Left ventricle myocardium inferior (tissue), 1 donor: ENCODE results near the gene MTMR1. TPM values are rescaled to one million over a fixed set of nuclear protein-coding genes. Genes with fewer than 3 reads are reported as not detected.

Experiments used
- DNase-seq: peaks from one replicate; pipeline ENCODE4 v3.0.0-alpha.2; 2020
- H3K27ac ChIP-seq: fragments of 200-600 bp; replicated peaks from 2 replicates; pipeline ENCODE4 v1.8.0; 2021
- H3K27me3 ChIP-seq: fragments of 200-600 bp; 2 replicates; pipeline ENCODE4 v1.8.0; 2021; ENCODE audit warnings: low read depth
- H3K36me3 ChIP-seq: fragments of 200-600 bp; 2 replicates; pipeline ENCODE4 v1.8.0; 2021
- H3K4me1 ChIP-seq: fragments of 200-600 bp; 2 replicates; pipeline ENCODE4 v1.8.0; 2021
- H3K4me3 ChIP-seq: fragments of 200-600 bp; 2 replicates; pipeline ENCODE4 v1.8.0; 2021; ENCODE audit warnings: mild to moderate bottlenecking, moderate library complexity
- H3K9me3 ChIP-seq: fragments of 200-600 bp; replicated peaks from 2 replicates; pipeline ENCODE4 v1.8.0; 2021
- intact Hi-C: fragments of 100-400 bp; cut with micrococcal nuclease; formaldehyde crosslinking; loops from one replicate; pipeline ENCODE4 v1.11.0; 2022
- total RNA-seq: library from RNA; stranded (reverse); fragmentation: NEBNext Ultra II Directional; extraction: Animal tissue kit (Norgen Biotek cat#: 25700); gene quantifications from one replicate; pipeline ENCODE4 v1.2.1, GENCODE V29; 2021
- TF ChIP-seq, protein P1 (sequence below): fragments of 200-600 bp; IDR thresholded peaks from 2 replicates; pipeline ENCODE4 v1.8.0; 2021; ENCODE audit warnings: antibody characterized with exemption, mild to moderate bottlenecking, borderline replicate concordance
- donor health status: DM: no; HTN: yes; CAD: no; lungs with severe emphysema.

Gene MTMR1
- total RNA-seq, 1 donor from 2014 or later, result 18.6 TPM

DNA sequence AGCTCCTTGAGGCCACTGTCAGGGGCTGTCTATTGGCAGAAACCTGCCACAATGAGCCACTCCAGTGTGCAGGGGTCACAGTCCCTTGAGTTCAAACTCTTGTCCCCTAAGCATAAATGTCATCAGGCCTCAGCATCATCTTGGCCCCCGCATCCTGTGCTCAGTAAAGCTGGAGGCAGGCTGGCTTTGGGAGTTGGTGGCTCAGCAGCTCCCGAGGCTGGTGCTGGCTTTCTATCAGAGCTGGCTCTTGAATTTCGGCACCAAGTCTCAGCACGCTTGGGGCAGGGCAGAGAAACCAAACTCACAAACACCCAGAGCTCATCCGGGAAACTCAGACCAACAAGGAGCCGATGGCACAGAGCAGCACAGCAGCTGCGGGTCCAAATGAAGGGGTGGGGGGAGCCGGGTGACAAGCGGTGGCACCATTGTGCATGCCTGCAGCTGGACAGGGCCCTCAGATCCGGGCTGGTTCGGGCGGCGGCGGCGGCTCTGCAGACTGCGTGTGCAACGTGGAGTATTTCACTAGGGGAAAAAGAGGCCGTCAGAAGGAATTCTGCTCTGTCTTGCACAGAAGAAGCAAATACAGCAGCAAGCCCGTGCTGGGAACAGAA lies 75.5 kb downstream of the MTMR1 start:
- Histone ChIP-seq H3K9me3 (no peaks in the 10 kb centered on the region), H3K4me1 (peaks cover 14% of the 10 kb centered on the region), H3K27ac (no peak overlapping the region), H3K4me3 (no peak overlapping the region), H3K36me3 (no peaks in the 10 kb centered on the region), H3K27me3 (no peaks in the 10 kb centered on the region)
- no peak for DNase-seq
- TF ChIP-seq, protein P1, sequence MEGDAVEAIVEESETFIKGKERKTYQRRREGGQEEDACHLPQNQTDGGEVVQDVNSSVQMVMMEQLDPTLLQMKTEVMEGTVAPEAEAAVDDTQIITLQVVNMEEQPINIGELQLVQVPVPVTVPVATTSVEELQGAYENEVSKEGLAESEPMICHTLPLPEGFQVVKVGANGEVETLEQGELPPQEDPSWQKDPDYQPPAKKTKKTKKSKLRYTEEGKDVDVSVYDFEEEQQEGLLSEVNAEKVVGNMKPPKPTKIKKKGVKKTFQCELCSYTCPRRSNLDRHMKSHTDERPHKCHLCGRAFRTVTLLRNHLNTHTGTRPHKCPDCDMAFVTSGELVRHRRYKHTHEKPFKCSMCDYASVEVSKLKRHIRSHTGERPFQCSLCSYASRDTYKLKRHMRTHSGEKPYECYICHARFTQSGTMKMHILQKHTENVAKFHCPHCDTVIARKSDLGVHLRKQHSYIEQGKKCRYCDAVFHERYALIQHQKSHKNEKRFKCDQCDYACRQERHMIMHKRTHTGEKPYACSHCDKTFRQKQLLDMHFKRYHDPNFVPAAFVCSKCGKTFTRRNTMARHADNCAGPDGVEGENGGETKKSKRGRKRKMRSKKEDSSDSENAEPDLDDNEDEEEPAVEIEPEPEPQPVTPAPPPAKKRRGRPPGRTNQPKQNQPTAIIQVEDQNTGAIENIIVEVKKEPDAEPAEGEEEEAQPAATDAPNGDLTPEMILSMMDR, result no peak
- intact Hi-C loops, result no loop called here

GRCh38 chrX:150769408-150769807 lies 76.2 kb downstream of the MTMR1 start:
- intact Hi-C loops, result no loop called here
- Histone ChIP-seq H3K4me1 (peaks cover 14% of the 10 kb centered on the region), H3K36me3 (no peaks in the 10 kb centered on the region), H3K27ac (no peak overlapping the region), H3K9me3 (no peaks in the 10 kb centered on the region), H3K27me3 (no peaks in the 10 kb centered on the region), H3K4me3 (no peak overlapping the region)
- TF ChIP-seq, protein P1, result no peak
- DNase-seq, result no peak

DNA sequence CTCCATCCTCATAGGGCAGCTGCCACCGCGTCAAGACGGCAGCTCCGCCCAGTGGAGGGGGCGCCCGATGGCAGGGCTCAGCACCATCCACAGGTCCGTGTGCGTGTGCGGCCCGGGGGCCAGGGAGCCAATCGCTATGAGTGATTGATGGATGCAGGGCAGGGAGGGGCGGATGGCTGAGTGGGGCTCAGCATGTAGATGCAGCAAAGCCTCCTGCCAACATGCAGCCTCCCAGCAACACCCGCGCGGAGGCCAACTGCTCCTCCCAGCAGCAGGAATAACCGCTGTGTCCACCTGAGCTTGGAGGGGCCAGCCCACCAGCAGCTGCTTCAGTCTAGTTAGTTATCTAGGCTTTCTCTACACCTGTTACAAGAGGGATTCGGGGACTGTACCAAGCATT lies 77.4 kb downstream of the MTMR1 start:
- no peaks in the 10 kb centered on the region for H3K9me3 ChIP-seq
- H3K36me3 ChIP-seq, result no peaks in the 10 kb centered on the region
- no peak for DNase-seq
- H3K4me1 ChIP-seq, result peaks cover 14% of the 10 kb centered on the region
- no peak overlapping the region for H3K4me3 ChIP-seq
- TF ChIP-seq, protein P1, result no peak
- intact Hi-C loops, result loop anchor here (5.0 kb wide), 1 partner anchor 312 kb away; no protein-coding TSS in a partner anchor
- no peaks in the 10 kb centered on the region for H3K27me3 ChIP-seq
- no peak overlapping the region for H3K27ac ChIP-seq

- peaks cover 14% of the 10 kb centered on the region for H3K4me1 ChIP-seq
- H3K9me3 ChIP-seq, result no peaks in the 10 kb centered on the region
- DNase-seq, result no peak
- H3K27ac ChIP-seq, result no peak overlapping the region
- H3K27me3 ChIP-seq, result no peaks in the 10 kb centered on the region
- no peak overlapping the region for H3K4me3 ChIP-seq
- no peaks in the 10 kb centered on the region for H3K36me3 ChIP-seq
- TF ChIP-seq, protein P1, result no peak
- intact Hi-C loops, result loop anchor here (5.0 kb wide), 1 partner anchor 311 kb away; no protein-coding TSS in a partner anchor
Observed at GRCh38 chrX:150771116-150771515, 77.9 kb downstream of the MTMR1 start.

DNA sequence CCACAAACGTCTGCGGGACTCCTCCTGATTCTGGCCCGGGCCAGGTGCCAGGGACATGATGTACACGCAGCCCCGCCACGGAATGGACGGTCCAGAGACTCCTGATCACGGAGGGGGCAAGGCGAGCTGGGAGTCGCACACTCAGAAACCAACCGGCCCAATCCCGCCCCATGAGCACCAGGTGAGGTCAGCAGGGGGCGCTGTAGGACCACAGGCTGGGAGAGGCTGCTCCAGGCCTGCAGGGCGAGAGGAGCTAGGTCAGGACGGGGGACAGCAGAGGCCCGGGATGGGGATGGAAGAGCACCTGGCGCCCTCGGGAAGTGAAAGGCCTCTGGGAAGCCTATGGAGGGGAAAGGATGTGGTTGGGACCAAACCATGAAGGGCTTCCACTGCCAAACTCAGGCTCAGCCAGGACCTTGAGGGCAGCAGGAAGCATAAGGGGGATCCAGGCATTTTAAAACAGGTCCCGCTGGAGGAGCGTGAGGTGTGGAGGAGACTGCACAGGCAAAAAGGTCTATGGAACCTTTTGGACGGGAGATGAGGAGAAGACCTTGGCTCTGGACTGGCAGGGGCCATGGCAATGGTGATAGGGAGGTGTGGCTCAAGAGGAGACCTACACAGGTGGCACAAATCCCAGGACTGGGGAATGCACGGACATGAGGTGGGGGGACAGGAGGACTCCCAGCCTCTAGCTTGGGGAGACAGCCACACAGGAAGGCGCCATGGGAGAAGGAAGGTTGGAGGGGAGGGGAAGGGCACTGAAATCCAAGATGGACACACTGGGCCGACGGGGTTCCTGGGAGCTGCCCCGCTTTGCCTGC lies 79.2 kb downstream of the MTMR1 start:
- no peaks in the 10 kb centered on the region for H3K27me3 ChIP-seq
- intact Hi-C loops, result loop anchor here (5.0 kb wide), 1 partner anchor 310 kb away; no protein-coding TSS in a partner anchor
- peak; percentile 71 for DNase-seq
- no peak overlapping the region for H3K27ac ChIP-seq
- H3K4me3 ChIP-seq, result no peak overlapping the region
- peaks cover 7% of the 10 kb centered on the region for H3K36me3 ChIP-seq
- H3K4me1 ChIP-seq, result peaks cover 7% of the 10 kb centered on the region
- TF ChIP-seq, protein P1, result peak; percentile 80
- H3K9me3 ChIP-seq, result no peaks in the 10 kb centered on the region
